Left ventricle myocardium inferior (tissue), 1 donor: ENCODE measurements around the gene PDE6G. TPM values are rescaled to one million over a fixed set of nuclear protein-coding genes. Genes with fewer than 3 reads are reported as not detected.

ENCODE experiments used
- DNase-seq: peaks from one replicate; pipeline ENCODE4 v3.0.0-alpha.2; 2020
- H3K27ac ChIP-seq: fragments of 200-600 bp; replicated peaks from 2 replicates; pipeline ENCODE4 v1.8.0; 2021
- H3K27me3 ChIP-seq: fragments of 200-600 bp; 2 replicates; pipeline ENCODE4 v1.8.0; 2021; ENCODE audit warnings: low read depth
- H3K36me3 ChIP-seq: fragments of 200-600 bp; 2 replicates; pipeline ENCODE4 v1.8.0; 2021
- H3K4me1 ChIP-seq: fragments of 200-600 bp; 2 replicates; pipeline ENCODE4 v1.8.0; 2021
- H3K4me3 ChIP-seq: fragments of 200-600 bp; 2 replicates; pipeline ENCODE4 v1.8.0; 2021; ENCODE audit warnings: mild to moderate bottlenecking, moderate library complexity
- H3K9me3 ChIP-seq: fragments of 200-600 bp; replicated peaks from 2 replicates; pipeline ENCODE4 v1.8.0; 2021
- CTCF ChIP-seq: fragments of 200-600 bp; IDR thresholded peaks from 2 replicates; pipeline ENCODE4 v1.8.0; 2021; ENCODE audit warnings: antibody characterized with exemption, mild to moderate bottlenecking, borderline replicate concordance
- intact Hi-C: fragments of 100-400 bp; cut with micrococcal nuclease; formaldehyde crosslinking; loops from one replicate; pipeline ENCODE4 v1.11.0; 2022
- microRNA-seq: library from miRNA; unstranded; fragments of <30 nt; microRNA quantifications from one replicate; pipeline ENCODE4 v1.2.0, GENCODE V29; 2020
- total RNA-seq: library from RNA; stranded (reverse); fragmentation: NEBNext Ultra II Directional; extraction: Animal tissue kit (Norgen Biotek cat#: 25700); gene quantifications from one replicate; pipeline ENCODE4 v1.2.1, GENCODE V29; 2021
- donor health status: DM: no; HTN: yes; CAD: no; lungs with severe emphysema.

The PDE6G gene
- total RNA-seq, 1 donor from 2014 or later: not detected

- DNase-seq: no peak
- Histone ChIP-seq H3K4me1 (peaks cover 21% of the 10 kb centered on the region), H3K36me3 (peaks cover 88% of the 10 kb centered on the region), H3K27me3 (no peaks in the 10 kb centered on the region), H3K4me3 (no peak overlapping the region), H3K27ac (no peak overlapping the region), H3K9me3 (no peaks in the 10 kb centered on the region)
- intact Hi-C loops: loop anchor here (5.0 kb wide), 1 partner anchor 349 kb away; no protein-coding TSS in a partner anchor
- peak; percentile 88 for TF ChIP-seq CTCF
Observed at GRCh38 chr17:81601525-81602120, 54.7 kb downstream of the PDE6G start.

Small RNAs within 50 kb of the gene (microRNA-seq; reads per million reads assigned to microRNA genes)
- not detected for gene MIR6786

Other genes with a start within 250 kb of the PDE6G start
- gene ACTG1, start 143.7 kb downstream of the PDE6G start, total RNA-seq: 342 TPM
- 0.38 TPM for gene FSCN2, start 128.2 kb downstream of the PDE6G start, total RNA-seq
- gene FAAP100, start 104.2 kb downstream of the PDE6G start, total RNA-seq: 15.9 TPM
- 87.5 TPM for gene NPLOC4, start 19.4 kb downstream of the PDE6G start, total RNA-seq
- 0.30 TPM for gene TSPAN10, start 19.3 kb downstream of the PDE6G start, total RNA-seq
- gene OXLD1, start 10.1 kb upstream of the PDE6G start, total RNA-seq: 18.4 TPM
- gene CCDC137, start 10.2 kb upstream of the PDE6G start, total RNA-seq: 5.6 TPM
- 9.0 TPM for gene ARL16, start 27.3 kb upstream of the PDE6G start, total RNA-seq
- 50.5 TPM for gene HGS, start 27.5 kb upstream of the PDE6G start, total RNA-seq
- gene MRPL12, start 46.8 kb upstream of the PDE6G start, total RNA-seq: 157 TPM
- gene SLC25A10, start 55.7 kb upstream of the PDE6G start, total RNA-seq: 8.2 TPM
- not detected for gene GCGR, start 147.6 kb upstream of the PDE6G start, total RNA-seq
- gene MCRIP1, start 176.7 kb upstream of the PDE6G start, total RNA-seq: 110 TPM
- gene PPP1R27, start 178.5 kb upstream of the PDE6G start, total RNA-seq: 0.25 TPM
- gene P4HB, start 204.0 kb upstream of the PDE6G start, total RNA-seq: 267 TPM
- gene ARHGDIA, start 214.8 kb upstream of the PDE6G start, total RNA-seq: 95.1 TPM
- gene ALYREF, start 235.0 kb upstream of the PDE6G start, total RNA-seq: 32.1 TPM
- 161 TPM for gene ANAPC11, start 235.2 kb upstream of the PDE6G start, total RNA-seq
- gene NPB, start 245.7 kb upstream of the PDE6G start, total RNA-seq: 0.19 TPM